SK-N-SH treated with all-trans-retinoic acid at 6 μM for 48 hours (cell line): ENCODE results near the gene HLA-DRA.

Source experiments
- ATAC-seq: fragments of 200-7000 bp; cut with Tn5 transposase; 3 replicates; pipeline ENCODE4 v1.9.1; 2020; ENCODE audit warnings: mild to moderate bottlenecking, moderate library complexity
- ARNTL ChIP-seq: fragments of 450-650 bp; formaldehyde crosslinking; IDR thresholded peaks from 2 replicates; pipeline ENCODE4 v1.5.0; 2020; ENCODE audit warnings: low read depth, mild to moderate bottlenecking, moderate library complexity, borderline replicate concordance
- BACH2 ChIP-seq: fragments of 250-450 bp; sonication (Bioruptor Pico); IDR thresholded peaks from 2 replicates; pipeline ENCODE4 v1.9.0; 2021; ENCODE audit warnings: mild to moderate bottlenecking, borderline replicate concordance
- CREB5 ChIP-seq: fragments of 250-450 bp; sonication (Bioruptor Pico); IDR thresholded peaks from 2 replicates; pipeline ENCODE4 v1.5.1; 2020; ENCODE audit warnings: low read depth, mild to moderate bottlenecking, moderate library complexity
- CSDC2 ChIP-seq: fragments of 250-450 bp; sonication (Bioruptor Pico); IDR thresholded peaks from 2 replicates; pipeline ENCODE4 v1.5.0; 2020; ENCODE audit warnings: mild to moderate bottlenecking, moderate library complexity
- CSRNP3 ChIP-seq: fragments of 250-450 bp; sonication (Bioruptor Pico); IDR thresholded peaks from 2 replicates; pipeline ENCODE4 v1.5.1; 2021; ENCODE audit warnings: mild to moderate bottlenecking, moderate library complexity
- ESRRG ChIP-seq: fragments of 250-450 bp; sonication (Bioruptor Pico); IDR thresholded peaks from 2 replicates; pipeline ENCODE4 v1.6.1; 2021; ENCODE audit warnings: mild to moderate bottlenecking
- GLIS3 ChIP-seq: fragments of 250-450 bp; sonication (Bioruptor Pico); IDR thresholded peaks from 2 replicates; pipeline ENCODE4 v1.5.0; 2020; ENCODE audit warnings: mild to moderate bottlenecking, moderate library complexity
- ISL1 ChIP-seq: fragments of 250-450 bp; sonication (Bioruptor Pico); IDR thresholded peaks from 2 replicates; pipeline ENCODE4 v2.1.2; 2022; ENCODE audit warnings: mild to moderate bottlenecking, moderate library complexity
- OSR1 ChIP-seq: fragments of 250-450 bp; sonication (Bioruptor Pico); IDR thresholded peaks from 2 replicates; pipeline ENCODE4 v1.8.0; 2022; ENCODE audit warnings: moderate library complexity, mild to moderate bottlenecking, inconsistent platforms
- PPARA ChIP-seq: fragments of 250-450 bp; sonication (Bioruptor Pico); IDR thresholded peaks from 2 replicates; pipeline ENCODE4 v1.5.0; 2020; ENCODE audit warnings: mild to moderate bottlenecking, borderline replicate concordance
- RARB ChIP-seq: fragments of 250-450 bp; sonication (Bioruptor Pico); IDR thresholded peaks from 2 replicates; pipeline ENCODE4 v1.8.0; 2021; ENCODE audit warnings: mild to moderate bottlenecking, moderate library complexity
- TCF4 ChIP-seq: fragments of 250-450 bp; sonication (Bioruptor Pico); IDR thresholded peaks from 2 replicates; pipeline ENCODE4 v1.8.0; 2021; ENCODE audit warnings: mild to moderate bottlenecking, moderate library complexity, borderline replicate concordance
- TOX ChIP-seq: fragments of 250-450 bp; sonication (Bioruptor Pico); IDR thresholded peaks from 2 replicates; pipeline ENCODE4 v1.8.0; 2021; ENCODE audit warnings: mild to moderate bottlenecking, moderate library complexity, borderline replicate concordance
- TSHZ2 ChIP-seq: fragments of 250-450 bp; sonication (Bioruptor Pico); IDR thresholded peaks from 2 replicates; pipeline ENCODE4 v1.5.0; 2020; ENCODE audit warnings: mild to moderate bottlenecking, moderate library complexity
- ZC3H10 ChIP-seq: fragments of 250-450 bp; sonication (Bioruptor Pico); IDR thresholded peaks from 2 replicates; pipeline ENCODE4 v1.5.1; 2021; ENCODE audit warnings: mild to moderate bottlenecking, moderate library complexity
- ZFP3 ChIP-seq: fragments of 250-450 bp; sonication (Bioruptor Pico); IDR thresholded peaks from 2 replicates; pipeline ENCODE4 v1.5.0; 2020; ENCODE audit warnings: mild to moderate bottlenecking, moderate library complexity
- ZNF565 ChIP-seq: fragments of 450-650 bp; formaldehyde crosslinking; conservative IDR thresholded peaks from 2 replicates; pipeline ENCODE4 v1.5.0; 2020; ENCODE audit warnings: low read depth, mild to moderate bottlenecking, moderate library complexity
- ZNF8 ChIP-seq: fragments of 450-650 bp; formaldehyde crosslinking; IDR thresholded peaks from 2 replicates; pipeline ENCODE4 v1.5.0; 2020; ENCODE audit warnings: mild to moderate bottlenecking, moderate library complexity
- TF ChIP-seq, protein P1 (sequence below): fragments of 250-450 bp; sonication (Bioruptor Pico); IDR thresholded peaks from 2 replicates; pipeline ENCODE4 v1.8.0; 2020; ENCODE audit warnings: mild to moderate bottlenecking, moderate library complexity, borderline replicate concordance
- TF ChIP-seq, protein P2 (sequence below): fragments of 250-450 bp; sonication (Bioruptor Pico); IDR thresholded peaks from 2 replicates; pipeline ENCODE4 v1.8.0; 2021; ENCODE audit warnings: low read depth, mild to moderate bottlenecking, moderate library complexity, borderline replicate concordance

The HLA-DRA gene

DNA sequence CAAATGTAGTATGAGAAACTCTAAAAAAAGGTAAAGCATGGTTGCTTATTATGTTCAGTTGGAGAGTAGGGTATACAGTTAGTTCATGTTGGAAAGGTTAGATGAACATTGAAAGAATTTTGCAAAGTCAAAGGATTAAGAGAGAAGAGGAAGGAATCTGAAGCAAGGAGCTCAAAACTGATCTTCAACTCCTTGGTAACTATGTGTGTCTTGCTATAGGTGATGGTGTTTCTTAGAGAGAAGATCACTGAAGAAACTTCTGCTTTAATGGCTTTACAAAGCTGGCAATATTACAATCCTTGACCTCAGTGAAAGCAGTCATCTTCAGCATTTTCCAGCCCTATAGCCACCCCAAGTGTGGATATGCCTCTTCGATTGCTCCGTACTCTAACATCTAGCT lies 4.7 kb downstream of the HLA-DRA start (continued):
- no peak for TF ChIP-seq TSHZ2 (CRISPR knock-in tag)
- no peak for TF ChIP-seq ARNTL (CRISPR knock-in tag)
- no peak for TF ChIP-seq TOX
- no peak for TF ChIP-seq ZFP3 (CRISPR knock-in tag)
- no peak for TF ChIP-seq OSR1 (CRISPR knock-in tag)
- TF ChIP-seq ESRRG (CRISPR knock-in tag) = no peak
- TF ChIP-seq, protein P1, sequence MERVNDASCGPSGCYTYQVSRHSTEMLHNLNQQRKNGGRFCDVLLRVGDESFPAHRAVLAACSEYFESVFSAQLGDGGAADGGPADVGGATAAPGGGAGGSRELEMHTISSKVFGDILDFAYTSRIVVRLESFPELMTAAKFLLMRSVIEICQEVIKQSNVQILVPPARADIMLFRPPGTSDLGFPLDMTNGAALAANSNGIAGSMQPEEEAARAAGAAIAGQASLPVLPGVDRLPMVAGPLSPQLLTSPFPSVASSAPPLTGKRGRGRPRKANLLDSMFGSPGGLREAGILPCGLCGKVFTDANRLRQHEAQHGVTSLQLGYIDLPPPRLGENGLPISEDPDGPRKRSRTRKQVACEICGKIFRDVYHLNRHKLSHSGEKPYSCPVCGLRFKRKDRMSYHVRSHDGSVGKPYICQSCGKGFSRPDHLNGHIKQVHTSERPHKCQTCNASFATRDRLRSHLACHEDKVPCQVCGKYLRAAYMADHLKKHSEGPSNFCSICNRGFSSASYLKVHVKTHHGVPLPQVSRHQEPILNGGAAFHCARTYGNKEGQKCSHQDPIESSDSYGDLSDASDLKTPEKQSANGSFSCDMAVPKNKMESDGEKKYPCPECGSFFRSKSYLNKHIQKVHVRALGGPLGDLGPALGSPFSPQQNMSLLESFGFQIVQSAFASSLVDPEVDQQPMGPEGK (CRISPR knock-in tag) = no peak
- TF ChIP-seq, all 23 proteins: peak for 0

GRCh38 chr6:32445321-32445854 lies 5.7 kb downstream of the HLA-DRA start:
- no peak for ATAC-seq
- TF ChIP-seq TCF4 (CRISPR knock-in tag) (no peak), ZNF565 (no peak), RARB (CRISPR knock-in tag) (no peak), ZFP3 (CRISPR knock-in tag) (no peak), CSDC2 (CRISPR knock-in tag) (no peak), PPARA (CRISPR knock-in tag) (no peak)

DNA sequence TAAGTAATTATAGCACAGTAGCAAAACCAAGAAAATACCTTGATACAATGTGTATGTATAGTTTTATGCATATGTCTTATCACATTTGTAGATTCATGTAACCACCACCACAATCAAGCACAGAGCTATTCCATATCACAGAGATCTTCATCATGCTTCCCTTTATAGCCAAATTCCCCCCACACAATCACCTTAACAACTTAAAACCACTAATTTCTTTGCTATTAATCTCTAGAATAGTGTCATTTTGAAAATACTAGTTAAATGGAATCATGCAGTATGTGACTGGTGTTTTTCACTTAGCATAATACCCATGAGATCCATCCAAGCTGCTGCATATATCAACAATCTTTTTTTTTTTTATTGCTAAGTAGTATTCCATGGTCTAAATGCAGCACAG lies 8.2 kb downstream of the HLA-DRA start:
- TF ChIP-seq, protein P2, sequence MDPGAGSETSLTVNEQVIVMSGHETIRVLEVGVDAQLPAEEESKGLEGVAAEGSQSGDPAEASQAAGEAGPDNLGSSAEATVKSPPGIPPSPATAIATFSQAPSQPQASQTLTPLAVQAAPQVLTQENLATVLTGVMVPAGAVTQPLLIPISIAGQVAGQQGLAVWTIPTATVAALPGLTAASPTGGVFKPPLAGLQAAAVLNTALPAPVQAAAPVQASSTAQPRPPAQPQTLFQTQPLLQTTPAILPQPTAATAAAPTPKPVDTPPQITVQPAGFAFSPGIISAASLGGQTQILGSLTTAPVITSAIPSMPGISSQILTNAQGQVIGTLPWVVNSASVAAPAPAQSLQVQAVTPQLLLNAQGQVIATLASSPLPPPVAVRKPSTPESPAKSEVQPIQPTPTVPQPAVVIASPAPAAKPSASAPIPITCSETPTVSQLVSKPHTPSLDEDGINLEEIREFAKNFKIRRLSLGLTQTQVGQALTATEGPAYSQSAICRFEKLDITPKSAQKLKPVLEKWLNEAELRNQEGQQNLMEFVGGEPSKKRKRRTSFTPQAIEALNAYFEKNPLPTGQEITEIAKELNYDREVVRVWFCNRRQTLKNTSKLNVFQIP = no peak
- TF ChIP-seq ZNF8 (CRISPR knock-in tag) = no peak
- no peak for TF ChIP-seq BACH2 (CRISPR knock-in tag)
- TF ChIP-seq CSRNP3 (CRISPR knock-in tag) = no peak
- no peak for TF ChIP-seq TSHZ2 (CRISPR knock-in tag)
- TF ChIP-seq, all 23 proteins: peak for 0

GRCh38 chr6:32449088-32449736 lies 9.5 kb downstream of the HLA-DRA start:
- ATAC-seq = no peak
- no peak for TF ChIP-seq CREB5 (CRISPR knock-in tag)
- TF ChIP-seq ISL1 (CRISPR knock-in tag) = no peak
- TF ChIP-seq, protein P1 (CRISPR knock-in tag) = no peak
- no peak for TF ChIP-seq ZC3H10 (CRISPR knock-in tag)
- no peak for TF ChIP-seq CSDC2 (CRISPR knock-in tag)
- TF ChIP-seq ARNTL (CRISPR knock-in tag) = no peak
- no peak for TF ChIP-seq GLIS3 (CRISPR knock-in tag)
- no peak for TF ChIP-seq RARB (CRISPR knock-in tag)
- TF ChIP-seq ZNF565 = no peak
- no peak for TF ChIP-seq ZNF8 (CRISPR knock-in tag)

More for the DNA sequence above, 8.2 kb downstream of the HLA-DRA start:
- ATAC-seq = no peak
